H9 (cell line): ENCODE measurements around the gene DDX39A. TPM values are rescaled to one million over a fixed set of nuclear protein-coding genes. Genes with fewer than 3 reads are reported as not detected.
"Not testable (repeated sequence)": the region's sequence is repeated elsewhere in the genome, so short reads cannot be mapped to it uniquely, and the experiment has no call there.

ENCODE experiments used
- DNase-seq: peaks from one replicate; pipeline ENCODE4 v3.0.0-alpha.2; 2017
- H2AFZ ChIP-seq: one replicate; pipeline ENCODE4 v1.6.1; 2013; ENCODE audit warnings: mild to moderate bottlenecking, low read length, control low read depth, moderate library complexity
- H2AK5ac ChIP-seq: 2 replicates; pipeline ENCODE4 v1.6.1; 2013; ENCODE audit warnings: low read length, control low read depth, mixed read lengths; ENCODE audit not compliant: insufficient read length
- H2BK120ac ChIP-seq: one replicate; pipeline ENCODE4 v1.6.1; 2013; ENCODE audit warnings: low read depth, mild to moderate bottlenecking, low read length, control low read depth, inconsistent platforms; ENCODE audit not compliant: poor library complexity, severe bottlenecking
- H2BK12ac ChIP-seq: 2 replicates; pipeline ENCODE4 v1.6.1; 2013; ENCODE audit warnings: low read length, control low read depth, mixed read lengths, low read depth; ENCODE audit not compliant: insufficient read length
- H2BK15ac ChIP-seq: 2 replicates; pipeline ENCODE4 v1.6.1; 2013; ENCODE audit warnings: low read depth, low read length, control low read depth
- H2BK20ac ChIP-seq: one replicate; pipeline ENCODE4 v1.6.1; 2013; ENCODE audit warnings: low read depth, mild to moderate bottlenecking, low read length, control low read depth, inconsistent platforms; ENCODE audit not compliant: poor library complexity, severe bottlenecking
- H2BK5ac ChIP-seq: 2 replicates; pipeline ENCODE4 v1.6.1; 2013; ENCODE audit warnings: low read length, control low read depth, mixed read lengths; ENCODE audit not compliant: insufficient read length
- H3K14ac ChIP-seq: 2 replicates; pipeline ENCODE4 v1.6.1; 2013; ENCODE audit warnings: low read length, control low read depth; ENCODE audit not compliant: insufficient read depth
- H3K18ac ChIP-seq: 2 replicates; pipeline ENCODE4 v1.6.1; 2013; ENCODE audit warnings: low read depth, mild to moderate bottlenecking, mixed read lengths, low read length, control low read depth; ENCODE audit not compliant: insufficient read length
- H3K23ac ChIP-seq: 2 replicates; pipeline ENCODE4 v1.6.1; 2013; ENCODE audit warnings: low read length, control low read depth, mixed read lengths, low read depth; ENCODE audit not compliant: insufficient read length
- H3K23me2 ChIP-seq: 2 replicates; pipeline ENCODE4 v1.6.1; 2013; ENCODE audit warnings: low read depth, mild to moderate bottlenecking, mixed read lengths, low read length, control low read depth; ENCODE audit not compliant: insufficient read length, poor library complexity, severe bottlenecking
- H3K27ac ChIP-seq: 2 replicates; pipeline ENCODE4 v1.5.1; 2013; ENCODE audit warnings: low read length, control low read depth, mixed read lengths, low read depth; ENCODE audit not compliant: insufficient read length
- H3K27me3 ChIP-seq: 2 replicates; pipeline ENCODE4 v1.6.1; 2013; ENCODE audit warnings: low read length, control low read depth, inconsistent platforms; ENCODE audit not compliant: insufficient read depth
- H3K4ac ChIP-seq: 2 replicates; pipeline ENCODE4 v1.6.1; 2013; ENCODE audit warnings: low read depth, mild to moderate bottlenecking, control low read depth, inconsistent platforms, low read length, moderate library complexity
- H3K4me1 ChIP-seq: 2 replicates; pipeline ENCODE4 v1.6.1; 2013; ENCODE audit warnings: low read length, control low read depth, inconsistent platforms; ENCODE audit not compliant: insufficient read depth
- H3K4me2 ChIP-seq: 2 replicates; pipeline ENCODE4 v1.6.1; 2013; ENCODE audit warnings: low read length, control low read depth, mixed read lengths; ENCODE audit not compliant: insufficient read length, insufficient read depth
- H3K56ac ChIP-seq: 2 replicates; pipeline ENCODE4 v1.6.1; 2013; ENCODE audit warnings: low read depth, mild to moderate bottlenecking, mixed read lengths, low read length, control low read depth; ENCODE audit not compliant: insufficient read length
- H3K79me1 ChIP-seq: 2 replicates; pipeline ENCODE4 v1.6.1; 2013; ENCODE audit warnings: low read depth, mild to moderate bottlenecking, moderate library complexity, low read length, control low read depth, inconsistent platforms; ENCODE audit not compliant: insufficient read depth, poor library complexity, severe bottlenecking
- H3K79me2 ChIP-seq: 2 replicates; pipeline ENCODE4 v1.6.1; 2013; ENCODE audit warnings: low read length, control low read depth, inconsistent platforms; ENCODE audit not compliant: insufficient read depth
- H3K9ac ChIP-seq: 2 replicates; pipeline ENCODE4 v1.6.1; 2013; ENCODE audit warnings: low read length, control low read depth, mixed read lengths; ENCODE audit not compliant: insufficient read length; ENCODE audit errors: extremely low read depth
- H3K9me3 ChIP-seq: one replicate; pipeline ENCODE4 v1.6.1; 2013; ENCODE audit warnings: low read depth, low read length, inconsistent platforms; ENCODE audit not compliant: control insufficient read depth
- H3T11ph ChIP-seq: one replicate; pipeline ENCODE4 v1.6.1; 2013; ENCODE audit warnings: mild to moderate bottlenecking, low read length, control low read depth, inconsistent platforms
- H4K20me1 ChIP-seq: one replicate; pipeline ENCODE4 v1.6.1; 2013; ENCODE audit not compliant: control insufficient read depth, insufficient read length, insufficient read depth
- H4K5ac ChIP-seq: 2 replicates; pipeline ENCODE4 v1.6.1; 2013; ENCODE audit warnings: low read depth, mild to moderate bottlenecking, mixed read lengths, low read length, control low read depth; ENCODE audit not compliant: insufficient read length
- H4K8ac ChIP-seq: replicated peaks from 2 replicates; pipeline ENCODE4 v1.6.1; 2013; ENCODE audit warnings: low read length, control low read depth, mixed read lengths, low read depth; ENCODE audit not compliant: insufficient read length
- H4K91ac ChIP-seq: 2 replicates; pipeline ENCODE4 v1.6.1; 2013; ENCODE audit warnings: low read depth, mild to moderate bottlenecking, moderate library complexity, mixed read lengths, low read length, control low read depth; ENCODE audit not compliant: insufficient read length
- H3K27ac Mint-ChIP-seq, 3 experiments: 2 replicates in 2 of 3; 3 replicates in 1 of 3; pipeline ENCODE4 v1.8.0; 2020 to 2021; ENCODE audit warnings: mixed read lengths in 3 of 3, mild to moderate bottlenecking in 1 of 3, moderate library complexity in 1 of 3
- H3K27me3 Mint-ChIP-seq: 2 replicates; pipeline ENCODE4 v1.8.0; 2021; ENCODE audit warnings: low read depth, mild to moderate bottlenecking, moderate library complexity, mixed read lengths
- H3K36me3 Mint-ChIP-seq, 3 experiments: 2 replicates in 2 of 3; 3 replicates in 1 of 3; pipeline ENCODE4 v1.8.0; 2020 to 2021; ENCODE audit warnings: low read depth in 3 of 3, mixed read lengths in 3 of 3; ENCODE audit not compliant: insufficient read depth in 1 of 3
- H3K4me1 Mint-ChIP-seq, 2 experiments: 2 replicates each; pipeline ENCODE4 v1.8.0; 2020; ENCODE audit warnings: mixed read lengths in 2 of 2
- H3K4me3 Mint-ChIP-seq, 2 experiments: 2 replicates in 1 of 2; 3 replicates in 1 of 2; pipeline ENCODE4 v1.8.0; 2020 to 2021; ENCODE audit warnings: mild to moderate bottlenecking in 2 of 2, mixed read lengths in 2 of 2, moderate library complexity in 1 of 2
- H3K9me3 Mint-ChIP-seq, 2 experiments: 2 replicates in 1 of 2; 3 replicates in 1 of 2; pipeline ENCODE4 v1.8.0; 2020; ENCODE audit warnings: mild to moderate bottlenecking in 2 of 2, mixed read lengths in 2 of 2, moderate library complexity in 1 of 2
- WGBS: extraction: QIAGEN DNeasy Blood & Tissue Kit; methylation state at CpG from one replicate; pipeline ENCODE4 v1.1.7; 2013; ENCODE audit warnings: missing lambda C conversion rate, low lambda C conversion rate, mixed read lengths; ENCODE audit not compliant: insufficient read length; ENCODE audit errors: extremely low coverage; 5-methylcytosine and 5-hydroxymethylcytosine counted together
- total RNA-seq: library from RNA; stranded (reverse); gene quantifications from 2 replicates; pipeline ENCODE4 v1.2.1, GENCODE V29; 2021

DDX39A gene
- total RNA-seq, 1 experiment from 2014 or later = 137 TPM

- H4K8ac ChIP-seq, H2AFZ ChIP-seq, H3K27me3 ChIP-seq, H2BK12ac ChIP-seq, H3K14ac ChIP-seq, H3K23ac ChIP-seq, H3K9ac ChIP-seq, H3K9me3 Mint-ChIP-seq, H3K18ac ChIP-seq, H3K4me1 ChIP-seq, H3K23me2 ChIP-seq, H3K9me3 ChIP-seq, H3K4me3 Mint-ChIP-seq, H2BK20ac ChIP-seq, H3K4ac ChIP-seq, H2BK15ac ChIP-seq, DNase-seq, H2BK120ac ChIP-seq, H3K27me3 Mint-ChIP-seq, H3K36me3 Mint-ChIP-seq, H3K79me2 ChIP-seq, H4K20me1 ChIP-seq, H3K56ac ChIP-seq, H3K79me1 ChIP-seq, H3K27ac Mint-ChIP-seq, H2BK5ac ChIP-seq, H3T11ph ChIP-seq, H2AK5ac ChIP-seq, H3K27ac ChIP-seq, H4K91ac ChIP-seq, H4K5ac ChIP-seq, H3K4me2 ChIP-seq: not testable (repeated sequence)
- H3K4me1 Mint-ChIP-seq = peaks cover 7 to 10% of the 10 kb centered on the region in 2 experiments
- WGBS = no CpG with 5 or more reads among the region's 3 CpGs
Measured at GRCh38 chr19:14396730-14397129, 22.4 kb downstream of the DDX39A start.
